ENCODE measurements around the gene KRTAP13-2. TPM values are rescaled to one million over a fixed set of nuclear protein-coding genes. Genes with fewer than 3 reads are reported as not detected.

The KRTAP13-2 gene
- total and polyA plus RNA-seq, 2 of the 4 experiments (the other 2 are of a cell fraction): not detected

- H3K27me3 ChIP-seq (ENCODE audit: control insufficient read depth, insufficient read depth, low read length): no peaks in the 10 kb centered on the region
- no TSS peak for BruUV-seq (replicated peaks)
- peaks cover 14% of the 10 kb centered on the region for H3K9me3 ChIP-seq (ENCODE audit: control insufficient read depth, insufficient read depth, low read length)
- in situ Hi-C loops (cut with MboI; ENCODE audit: low sequenced_read_pairs): no loop called here
- H3K9ac ChIP-seq (ENCODE audit: low read depth, low read length): no peak overlapping the region
- H3K4me1 ChIP-seq (ENCODE audit: control insufficient read depth, insufficient read depth, low read length): no peaks in the 10 kb centered on the region
- H4K91ac ChIP-seq (ENCODE audit: insufficient read depth, low read depth, low read length): no peak overlapping the region
- no peaks in the 10 kb centered on the region for H4K20me1 ChIP-seq (ENCODE audit: insufficient read depth, low read length)
- H3K79me1 ChIP-seq (ENCODE audit: low read depth in 1 of 2, low read length in 2 of 2): no peaks in the 10 kb centered on the region
- H2AK9ac ChIP-seq (replicated peaks; ENCODE audit: low read depth, low read length, poor library complexity): no peak overlapping the region
- no peak overlapping the region for H2BK120ac ChIP-seq (ENCODE audit: low read depth, low read length)
- no peak for TF ChIP-seq FOS (IDR thresholded peaks at IDR 0.05; ENCODE audit: low read depth, low read length)
- TF ChIP-seq MAFK (IDR thresholded peaks at IDR 0.05; ENCODE audit: low read depth, low read length): no peak
- no peak for TF ChIP-seq RCOR1 (IDR thresholded peaks at IDR 0.05; ENCODE audit: insufficient replicate concordance, low read length)
- no peak for TF ChIP-seq CEBPB (IDR thresholded peaks at IDR 0.05; ENCODE audit: low read depth, low read length)
- TF ChIP-seq POLR2A (IDR thresholded peaks at IDR 0.05; ENCODE audit: low read depth, low read length): no peak
- TF ChIP-seq CHD1 (IDR thresholded peaks at IDR 0.05; ENCODE audit: low read depth, low read length): no peak
- TF ChIP-seq SMC3 (IDR thresholded peaks at IDR 0.05; ENCODE audit: low read depth, low read length): no peak
- TF ChIP-seq RFX5 (IDR thresholded peaks at IDR 0.05; ENCODE audit: low read depth, low read length): no peak
- TF ChIP-seq BHLHE40 (IDR thresholded peaks at IDR 0.05; ENCODE audit: low read depth, low read length): no peak
- TF ChIP-seq, protein P1, sequence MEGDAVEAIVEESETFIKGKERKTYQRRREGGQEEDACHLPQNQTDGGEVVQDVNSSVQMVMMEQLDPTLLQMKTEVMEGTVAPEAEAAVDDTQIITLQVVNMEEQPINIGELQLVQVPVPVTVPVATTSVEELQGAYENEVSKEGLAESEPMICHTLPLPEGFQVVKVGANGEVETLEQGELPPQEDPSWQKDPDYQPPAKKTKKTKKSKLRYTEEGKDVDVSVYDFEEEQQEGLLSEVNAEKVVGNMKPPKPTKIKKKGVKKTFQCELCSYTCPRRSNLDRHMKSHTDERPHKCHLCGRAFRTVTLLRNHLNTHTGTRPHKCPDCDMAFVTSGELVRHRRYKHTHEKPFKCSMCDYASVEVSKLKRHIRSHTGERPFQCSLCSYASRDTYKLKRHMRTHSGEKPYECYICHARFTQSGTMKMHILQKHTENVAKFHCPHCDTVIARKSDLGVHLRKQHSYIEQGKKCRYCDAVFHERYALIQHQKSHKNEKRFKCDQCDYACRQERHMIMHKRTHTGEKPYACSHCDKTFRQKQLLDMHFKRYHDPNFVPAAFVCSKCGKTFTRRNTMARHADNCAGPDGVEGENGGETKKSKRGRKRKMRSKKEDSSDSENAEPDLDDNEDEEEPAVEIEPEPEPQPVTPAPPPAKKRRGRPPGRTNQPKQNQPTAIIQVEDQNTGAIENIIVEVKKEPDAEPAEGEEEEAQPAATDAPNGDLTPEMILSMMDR (conservative IDR thresholded peaks at IDR 0.05; ENCODE audit: low read depth, low read length): no peak
- TF ChIP-seq USF2 (IDR thresholded peaks at IDR 0.05; ENCODE audit: low read depth, low read length): no peak
- TF ChIP-seq RAD21 (IDR thresholded peaks at IDR 0.05; ENCODE audit: low read length): no peak
- TF ChIP-seq, protein P2, sequence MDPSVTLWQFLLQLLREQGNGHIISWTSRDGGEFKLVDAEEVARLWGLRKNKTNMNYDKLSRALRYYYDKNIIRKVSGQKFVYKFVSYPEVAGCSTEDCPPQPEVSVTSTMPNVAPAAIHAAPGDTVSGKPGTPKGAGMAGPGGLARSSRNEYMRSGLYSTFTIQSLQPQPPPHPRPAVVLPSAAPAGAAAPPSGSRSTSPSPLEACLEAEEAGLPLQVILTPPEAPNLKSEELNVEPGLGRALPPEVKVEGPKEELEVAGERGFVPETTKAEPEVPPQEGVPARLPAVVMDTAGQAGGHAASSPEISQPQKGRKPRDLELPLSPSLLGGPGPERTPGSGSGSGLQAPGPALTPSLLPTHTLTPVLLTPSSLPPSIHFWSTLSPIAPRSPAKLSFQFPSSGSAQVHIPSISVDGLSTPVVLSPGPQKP (IDR thresholded peaks at IDR 0.05; ENCODE audit: borderline replicate concordance, low read depth, low read length): no peak
- TF ChIP-seq MXI1 (IDR thresholded peaks at IDR 0.05; ENCODE audit: borderline replicate concordance, low read depth, low read length): no peak
- no peak for TF ChIP-seq MAZ (IDR thresholded peaks at IDR 0.05; ENCODE audit: borderline replicate concordance, low read depth, low read length)
- no peak for TF ChIP-seq NFE2L2 (IDR thresholded peaks at IDR 0.05; ENCODE audit: low read depth, low read length)
- H2AFZ ChIP-seq (replicated peaks; ENCODE audit: low read length, poor library complexity): no peak overlapping the region
- H3K4me2 ChIP-seq (ENCODE audit: low read depth, low read length): no peak overlapping the region
- no peak overlapping the region for H3K4ac ChIP-seq (ENCODE audit: low read depth, low read length)
- no peak overlapping the region for H3K23ac ChIP-seq (ENCODE audit: low read depth, low read length)
- H3K18ac ChIP-seq (ENCODE audit: low read depth, low read length): no peak overlapping the region
- no peak overlapping the region for H3K4me3 ChIP-seq (ENCODE audit: insufficient read depth, low read depth, low read length)
- no peak overlapping the region for H2BK15ac ChIP-seq (ENCODE audit: low read depth, low read length)
- no peaks in the 10 kb centered on the region for H3K9me1 ChIP-seq (ENCODE audit: insufficient read depth, low read length)
- H4K5ac ChIP-seq (ENCODE audit: low read depth, low read length): no peak overlapping the region
- ChIA-PET POLR2A (ENCODE audit: unreplicated experiment) (no interaction called here), CTCF (no interaction called here)
- WGBS, 2 experiments (ENCODE audit: extremely low coverage in 2 of 2, insufficient read length in 1 of 2): no CpG with 5 or more reads among the region's 2 CpGs
- H2AK5ac ChIP-seq (ENCODE audit: low read depth, low read length): no peak overlapping the region
- no peak overlapping the region for H3K56ac ChIP-seq (ENCODE audit: extremely low read depth, insufficient read depth, low read length)
- dilution Hi-C loops (cut with HindIII; ENCODE audit: low sequenced_read_pairs, unreplicated experiment): no loop called here
- H3K36me3 ChIP-seq (ENCODE audit: control insufficient read depth, insufficient read depth, low read length): no peaks in the 10 kb centered on the region
- no peak overlapping the region for H3K14ac ChIP-seq (replicated peaks; ENCODE audit: low read depth, low read length)
- no peak overlapping the region for H2BK5ac ChIP-seq (ENCODE audit: low read depth, low read length, poor library complexity, severe bottlenecking)
- intact Hi-C loops (cut with micrococcal nuclease): no loop called here
- ATAC-seq (ENCODE audit: low read depth): no peak
- no peak overlapping the region for H2BK20ac ChIP-seq (ENCODE audit: low read depth, low read length)
- no peak overlapping the region for H3K27ac ChIP-seq (ENCODE audit: insufficient read depth, low read length)
- no peak for DNase-seq
- H4K8ac ChIP-seq (ENCODE audit: low read depth in 2 of 2, low read length in 2 of 2): no peak overlapping the region
Observed at GRCh38 chr21:30345014-30345413, 27.1 kb downstream of the KRTAP13-2 start.

Data from IMR-90 (cell line).